HEK293T (cell line): ENCODE results near the gene KIF24.
"Not testable (repeated sequence)": the region's sequence is repeated elsewhere in the genome, so short reads cannot be mapped to it uniquely, and the experiment has no call there.

Experiments used
- CTCF ChIA-PET: fragments of 350-600 bp; formaldehyde crosslinking; extraction: SDS; loops from one replicate; lab custom pipeline; 2021; ENCODE audit warnings: antibody characterized with exemption, inconsistent platforms; lab: Yijun Ruan, JAX
- POLR2A ChIA-PET: fragments of 350-600 bp; formaldehyde crosslinking; extraction: SDS; loops from one replicate; lab custom pipeline; 2020; ENCODE audit warnings: antibody characterized with exemption, inconsistent platforms; lab: Yijun Ruan, JAX
- DNase-seq: peaks from one replicate; pipeline ENCODE4 v3.0.0; 2012; ENCODE audit warnings: mixed read lengths; ENCODE audit errors: extremely low spot score
- ARNT ChIP-seq: fragments of 450-650 bp; IDR thresholded peaks from 2 replicates; pipeline ENCODE4 v1.6.1; 2017; ENCODE audit warnings: mild to moderate bottlenecking
- BHLHE40 ChIP-seq: fragments of 450-650 bp; IDR thresholded peaks from 2 replicates; pipeline ENCODE4 v1.6.1; 2016; ENCODE audit warnings: mild to moderate bottlenecking, moderate library complexity, borderline replicate concordance
- CTBP1 ChIP-seq: fragments of 450-650 bp; IDR thresholded peaks from 2 replicates; pipeline ENCODE4 v1.6.1; 2016; ENCODE audit warnings: borderline replicate concordance
- ELF4 ChIP-seq: fragments of 450-650 bp; IDR thresholded peaks from 2 replicates; pipeline ENCODE4 v1.6.1; 2017; ENCODE audit warnings: antibody characterized with exemption
- FOXA1 ChIP-seq: fragments of 450-650 bp; IDR thresholded peaks from 2 replicates; pipeline ENCODE4 v1.6.1; 2016; ENCODE audit warnings: mild to moderate bottlenecking
- FOXK2 ChIP-seq: fragments of 450-650 bp; IDR thresholded peaks from 2 replicates; pipeline ENCODE4 v1.6.1; 2016; ENCODE audit warnings: mild to moderate bottlenecking
- FOXM1 ChIP-seq: fragments of 450-650 bp; IDR thresholded peaks from 2 replicates; pipeline ENCODE4 v1.6.1; 2017; ENCODE audit warnings: mild to moderate bottlenecking, borderline replicate concordance
- HDGF ChIP-seq: fragments of 450-650 bp; IDR thresholded peaks from 2 replicates; pipeline ENCODE4 v1.6.1; 2017; ENCODE audit warnings: antibody characterized with exemption, borderline replicate concordance
- L3MBTL2 ChIP-seq: fragments of 450-650 bp; conservative IDR thresholded peaks from 2 replicates; pipeline ENCODE4 v1.6.1; 2016; ENCODE audit warnings: mild to moderate bottlenecking
- LEF1 ChIP-seq: fragments of 450-650 bp; IDR thresholded peaks from 2 replicates; pipeline ENCODE4 v1.6.1; 2017; ENCODE audit warnings: mild to moderate bottlenecking, borderline replicate concordance
- NFRKB ChIP-seq: fragments of 450-650 bp; IDR thresholded peaks from 2 replicates; pipeline ENCODE4 v1.6.1; 2016; ENCODE audit warnings: mild to moderate bottlenecking, moderate library complexity
- SP1 ChIP-seq: fragments of 450-650 bp; IDR thresholded peaks from 2 replicates; pipeline ENCODE4 v1.6.1; 2017
- SUZ12 ChIP-seq: fragments of 450-650 bp; IDR thresholded peaks from 2 replicates; pipeline ENCODE4 v1.6.1; 2016; ENCODE audit warnings: mild to moderate bottlenecking
- TARDBP ChIP-seq: fragments of 450-650 bp; IDR thresholded peaks from 2 replicates; pipeline ENCODE4 v1.6.1; 2016
- ZNF384 ChIP-seq: fragments of 450-650 bp; IDR thresholded peaks from 2 replicates; pipeline ENCODE4 v1.6.1; 2016
- TF ChIP-seq, protein P1 (sequence below): fragments of 450-650 bp; IDR thresholded peaks from 2 replicates; pipeline ENCODE4 v1.6.1; 2016

KIF24 gene

DNA sequence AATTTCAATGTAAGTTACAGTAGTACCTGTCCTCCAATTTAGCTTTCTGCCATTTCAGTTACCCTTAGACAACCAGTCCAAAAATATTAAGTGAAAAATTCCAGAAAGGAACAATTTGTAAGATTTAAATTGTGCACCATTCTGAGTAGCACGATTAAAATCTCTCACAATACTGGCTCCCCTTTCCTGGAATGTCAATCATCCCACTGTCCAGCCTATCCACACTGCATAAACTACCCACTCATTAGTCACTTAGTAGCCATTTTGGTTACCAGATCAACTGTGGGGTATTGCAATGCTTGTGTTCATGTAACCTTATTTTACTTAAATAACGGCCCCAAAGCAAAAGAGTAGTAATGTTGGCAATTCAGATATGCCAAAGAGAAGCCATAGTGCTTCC lies 11.6 kb downstream of the KIF24 start:
- ChIA-PET CTCF (no interaction called here), POLR2A (no interaction called here)
- TF ChIP-seq FOXM1 (no peak), L3MBTL2 (no peak), FOXK2 (no peak), SP1 (no peak), NFRKB (no peak), LEF1 (no peak)
- TF ChIP-seq, protein P1, sequence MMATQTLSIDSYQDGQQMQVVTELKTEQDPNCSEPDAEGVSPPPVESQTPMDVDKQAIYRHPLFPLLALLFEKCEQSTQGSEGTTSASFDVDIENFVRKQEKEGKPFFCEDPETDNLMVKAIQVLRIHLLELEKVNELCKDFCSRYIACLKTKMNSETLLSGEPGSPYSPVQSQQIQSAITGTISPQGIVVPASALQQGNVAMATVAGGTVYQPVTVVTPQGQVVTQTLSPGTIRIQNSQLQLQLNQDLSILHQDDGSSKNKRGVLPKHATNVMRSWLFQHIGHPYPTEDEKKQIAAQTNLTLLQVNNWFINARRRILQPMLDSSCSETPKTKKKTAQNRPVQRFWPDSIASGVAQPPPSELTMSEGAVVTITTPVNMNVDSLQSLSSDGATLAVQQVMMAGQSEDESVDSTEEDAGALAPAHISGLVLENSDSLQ, result peak; percentile 18; the same call in 1 of the 2 replicates
- no peak for DNase-seq

DNA sequence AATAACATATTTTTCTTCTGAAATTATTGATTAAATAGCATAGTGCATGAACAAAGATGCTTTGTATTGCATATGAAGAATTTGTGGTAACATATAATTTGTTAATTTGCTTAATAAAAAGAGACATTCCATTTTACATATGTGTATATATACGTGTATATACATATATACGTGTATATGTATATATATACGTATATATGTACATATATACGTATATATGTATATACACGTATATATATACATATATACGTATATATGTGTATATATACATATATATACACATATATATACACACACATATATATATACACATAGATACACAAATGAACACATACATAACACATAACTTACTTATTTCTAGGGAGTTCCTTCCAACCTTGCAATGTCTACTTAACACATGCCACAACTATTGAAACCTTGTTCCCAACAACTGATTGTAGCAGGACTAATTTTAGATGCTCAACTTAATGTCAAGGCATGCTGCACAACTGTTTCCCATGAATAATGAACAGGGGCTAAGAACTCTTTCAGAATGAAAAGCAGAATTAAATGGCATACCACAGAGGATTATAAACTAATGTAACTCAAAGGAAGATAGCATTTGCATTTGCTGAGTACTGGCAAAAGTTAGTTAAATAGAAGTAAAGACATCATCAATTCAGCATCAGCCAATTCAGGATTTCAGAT lies 17.4 kb downstream of the KIF24 start:
- TF ChIP-seq BHLHE40, result no peak
- TF ChIP-seq FOXA1, result no peak
- TF ChIP-seq SUZ12, result no peak
- TF ChIP-seq HDGF, result no peak
- no peak for TF ChIP-seq TARDBP
- TF ChIP-seq CTBP1, result no peak
- TF ChIP-seq FOXK2, result no peak
- no peak for TF ChIP-seq ZNF384
- no peak for TF ChIP-seq NFRKB
- no peak for TF ChIP-seq LEF1
- no peak for TF ChIP-seq L3MBTL2
- TF ChIP-seq, protein P1, result no peak
- no peak for TF ChIP-seq ELF4
- TF ChIP-seq SP1, result no peak
- TF ChIP-seq ARNT, result no peak
- no peak for TF ChIP-seq FOXM1
- no peak for DNase-seq
- ChIA-PET CTCF (no interaction called here), POLR2A (no interaction called here)

DNA sequence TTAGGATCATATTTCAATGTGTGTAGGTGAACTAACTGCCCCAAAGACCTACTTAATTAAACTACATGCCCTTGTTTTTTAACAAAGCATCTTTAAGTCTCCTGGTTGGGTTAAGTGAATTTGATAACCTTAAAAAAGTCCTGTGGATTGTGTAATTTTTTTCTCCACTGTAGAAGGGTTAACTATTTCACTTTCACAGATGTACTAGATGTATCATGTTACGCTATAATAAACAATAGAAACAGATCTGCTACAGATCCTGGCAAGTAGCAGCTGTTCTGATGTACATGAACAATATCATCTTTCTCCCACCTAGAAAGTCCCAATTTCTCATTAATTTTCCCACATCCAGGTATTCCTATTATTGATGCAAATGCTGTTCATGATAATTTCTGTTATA lies 18.9 kb downstream of the KIF24 start:
- no peak for TF ChIP-seq ELF4
- TF ChIP-seq SUZ12, result no peak
- peak; percentile 15 for DNase-seq
- ChIA-PET POLR2A (no interaction called here), CTCF (no interaction called here)

DNA sequence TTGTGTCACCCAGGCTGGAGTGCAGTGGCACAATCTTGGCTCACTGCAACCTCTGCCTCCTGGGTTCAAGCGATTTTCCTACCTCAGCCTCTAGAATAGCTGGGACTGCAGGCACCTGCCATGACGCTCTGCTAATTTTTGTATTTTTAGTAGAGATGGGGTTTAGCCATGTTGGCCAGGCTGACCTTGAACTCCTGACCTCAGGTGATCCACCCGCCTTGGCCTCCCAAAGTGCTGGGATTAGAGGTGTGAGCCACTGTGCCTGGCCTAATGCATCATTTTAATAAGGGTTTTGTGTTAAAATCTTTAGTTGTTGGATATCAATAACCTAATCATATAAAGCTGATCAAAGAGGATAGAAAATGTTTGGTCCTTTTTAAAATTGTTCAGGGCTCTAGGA lies 20.8 kb downstream of the KIF24 start:
- POLR2A ChIA-PET, CTCF ChIA-PET, DNase-seq: not testable (repeated sequence)

DNA sequence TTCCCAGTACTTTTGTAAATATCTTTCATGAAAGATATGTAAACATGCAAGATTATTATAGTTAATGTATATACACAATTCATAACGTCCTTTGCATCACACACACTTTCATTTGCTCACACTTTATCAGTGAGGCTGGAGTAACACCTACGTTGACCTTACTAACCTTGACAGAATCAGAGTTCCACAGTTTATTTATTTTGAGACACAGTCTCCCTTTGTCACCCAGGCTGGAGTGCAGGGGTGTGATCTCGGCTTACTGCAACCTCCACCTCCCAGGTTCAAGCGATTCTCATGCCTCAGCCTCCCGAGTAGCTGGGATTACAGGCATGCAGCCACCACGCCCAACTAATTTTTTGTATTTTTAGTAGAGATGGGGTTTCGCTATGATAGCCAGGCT lies 28.0 kb downstream of the KIF24 start:
- POLR2A ChIA-PET, DNase-seq: not testable (repeated sequence)
- CTCF ChIA-PET, result interaction anchor here (0.7 kb wide), 1 partner anchor 376 kb away, joined by 6 read pairs; no protein-coding TSS in a partner anchor

DNA sequence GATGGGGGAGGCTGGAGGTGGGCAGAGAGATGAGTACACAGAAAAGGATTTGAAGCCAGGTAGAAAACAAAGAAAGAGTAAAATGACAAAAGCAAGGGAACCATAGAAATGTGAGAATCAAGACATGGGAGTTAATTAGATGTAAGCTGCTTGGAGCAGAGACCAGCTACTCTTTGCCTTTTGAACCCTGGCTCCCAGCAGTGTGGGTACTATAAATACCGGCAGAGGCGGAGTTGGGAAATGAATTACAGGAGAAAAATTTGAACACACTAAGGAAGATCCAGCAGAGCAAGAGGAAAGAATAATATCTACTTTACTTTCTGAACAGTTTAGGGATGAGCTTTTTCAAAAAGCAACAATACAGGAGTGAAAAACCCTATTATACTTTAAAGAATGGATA lies 36.5 kb downstream of the KIF24 start:
- POLR2A ChIA-PET, result no interaction called here
- DNase-seq, result no peak
- TF ChIP-seq HDGF (no peak), ARNT (no peak), NFRKB (no peak), ZNF384 (no peak), FOXK2 (no peak), TARDBP (no peak), SUZ12 (no peak), BHLHE40 (no peak), FOXA1 (no peak), ELF4 (no peak)
- TF ChIP-seq, protein P1, result no peak
- CTCF ChIA-PET, result no interaction called here

DNA sequence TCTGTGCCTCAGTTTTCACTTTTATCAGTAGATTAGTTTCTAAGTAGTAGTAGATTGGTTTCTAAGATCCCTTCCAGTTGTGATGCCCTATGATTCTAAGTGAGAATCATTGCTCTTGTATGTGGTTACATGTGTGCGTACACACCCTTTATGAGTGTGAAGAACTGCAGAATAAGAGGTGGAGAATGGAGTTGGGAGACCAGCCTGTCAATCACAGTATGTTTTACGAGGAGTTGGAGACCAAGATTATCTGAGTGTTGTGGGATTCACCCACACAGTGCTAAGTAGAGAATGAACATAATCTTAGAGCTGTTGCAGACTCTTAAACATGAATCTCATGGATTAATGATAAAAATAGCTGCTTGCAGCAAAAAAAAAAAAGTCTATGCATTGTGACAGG lies 37.6 kb downstream of the KIF24 start:
- ChIA-PET POLR2A (interaction anchor here (0.6 kb wide), 1 partner anchor 342 kb away, joined by 4 read pairs; no protein-coding TSS in a partner anchor), CTCF (no interaction called here)
- DNase-seq, result no peak
- no peak for TF ChIP-seq ARNT
- TF ChIP-seq, protein P1, result peak; percentile 77
